22Rv1 (cell line): Measurements from ENCODE around the gene TSPAN14.

Experiments
- H3K27ac ChIP-seq: fragments of 450-650 bp; 2 replicates; pipeline ENCODE4 v1.5.1; 2017
- ZFX ChIP-seq: fragments of 450-650 bp; IDR thresholded peaks from 2 replicates; pipeline ENCODE4 v1.6.1; 2017; ENCODE audit warnings: antibody characterized with exemption, borderline replicate concordance
- TF ChIP-seq, protein P1 (sequence below): fragments of 450-650 bp; IDR thresholded peaks from 2 replicates; pipeline ENCODE4 v1.5.1; 2017; ENCODE audit warnings: mild to moderate bottlenecking

TSPAN14 gene

DNA sequence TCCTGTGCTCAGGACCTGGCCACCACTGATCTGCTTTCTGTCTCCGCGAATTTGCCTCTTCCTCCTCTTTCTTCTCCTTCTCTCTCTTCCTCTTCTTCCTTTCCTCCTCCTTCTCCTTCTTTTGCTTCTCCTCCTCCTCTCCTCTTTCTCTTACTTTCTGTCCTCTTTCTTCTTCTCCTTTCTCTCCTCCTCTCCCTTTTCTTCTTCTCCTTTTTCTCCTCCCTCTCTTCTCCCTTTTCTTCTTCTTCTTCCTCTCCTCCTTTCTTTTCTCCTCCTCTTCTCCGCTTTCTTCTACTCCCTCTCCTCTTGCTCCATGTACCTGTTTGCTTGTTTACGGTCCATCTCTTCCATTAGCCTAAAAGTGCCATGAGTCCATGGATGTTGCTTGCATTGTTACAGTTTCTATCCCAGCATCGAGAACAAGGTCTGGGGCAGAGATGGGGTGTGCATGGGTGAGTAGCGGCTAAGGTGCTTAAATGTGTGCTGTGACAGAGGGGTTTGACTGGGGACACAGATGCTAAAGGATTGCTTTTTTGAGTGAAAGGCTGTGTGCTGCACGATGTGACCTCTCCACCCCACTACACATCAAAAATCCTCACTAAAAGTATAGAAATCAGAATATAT, 91.3 kb downstream of the TSPAN14 start:
- H3K27ac ChIP-seq: no peak overlapping the region

DNA sequence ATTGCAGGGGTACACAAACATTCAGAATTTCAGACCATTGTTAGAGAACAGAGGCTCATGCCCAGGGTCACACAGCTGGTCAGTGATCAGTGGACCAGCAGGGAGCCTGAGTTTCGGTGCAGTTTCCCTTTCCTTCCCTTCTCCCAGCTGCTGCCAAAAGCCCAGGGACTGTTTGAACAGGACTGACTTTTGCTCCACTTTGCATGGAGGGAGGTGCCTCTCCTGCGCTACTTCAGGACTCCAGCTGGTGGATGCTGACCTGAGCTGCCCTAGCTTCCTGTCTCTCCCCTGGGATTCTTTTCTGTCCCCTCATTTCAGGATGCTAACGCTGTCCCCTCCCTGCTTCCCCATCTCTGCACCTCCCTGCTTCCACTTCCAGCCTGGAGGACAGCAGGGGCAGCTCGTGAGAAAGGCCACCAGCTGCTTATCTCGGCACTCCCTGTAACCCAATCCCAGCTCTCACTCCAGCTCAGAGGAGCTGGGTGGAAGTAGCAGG, 98.1 kb downstream of the TSPAN14 start:
- H3K27ac ChIP-seq: no peak overlapping the region
- TF ChIP-seq, protein P1, sequence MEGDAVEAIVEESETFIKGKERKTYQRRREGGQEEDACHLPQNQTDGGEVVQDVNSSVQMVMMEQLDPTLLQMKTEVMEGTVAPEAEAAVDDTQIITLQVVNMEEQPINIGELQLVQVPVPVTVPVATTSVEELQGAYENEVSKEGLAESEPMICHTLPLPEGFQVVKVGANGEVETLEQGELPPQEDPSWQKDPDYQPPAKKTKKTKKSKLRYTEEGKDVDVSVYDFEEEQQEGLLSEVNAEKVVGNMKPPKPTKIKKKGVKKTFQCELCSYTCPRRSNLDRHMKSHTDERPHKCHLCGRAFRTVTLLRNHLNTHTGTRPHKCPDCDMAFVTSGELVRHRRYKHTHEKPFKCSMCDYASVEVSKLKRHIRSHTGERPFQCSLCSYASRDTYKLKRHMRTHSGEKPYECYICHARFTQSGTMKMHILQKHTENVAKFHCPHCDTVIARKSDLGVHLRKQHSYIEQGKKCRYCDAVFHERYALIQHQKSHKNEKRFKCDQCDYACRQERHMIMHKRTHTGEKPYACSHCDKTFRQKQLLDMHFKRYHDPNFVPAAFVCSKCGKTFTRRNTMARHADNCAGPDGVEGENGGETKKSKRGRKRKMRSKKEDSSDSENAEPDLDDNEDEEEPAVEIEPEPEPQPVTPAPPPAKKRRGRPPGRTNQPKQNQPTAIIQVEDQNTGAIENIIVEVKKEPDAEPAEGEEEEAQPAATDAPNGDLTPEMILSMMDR: no peak
- no peak for TF ChIP-seq ZFX

More for the DNA sequence above, 91.3 kb downstream of the TSPAN14 start:
- TF ChIP-seq ZFX: no peak
- TF ChIP-seq, protein P1: no peak

DNA sequence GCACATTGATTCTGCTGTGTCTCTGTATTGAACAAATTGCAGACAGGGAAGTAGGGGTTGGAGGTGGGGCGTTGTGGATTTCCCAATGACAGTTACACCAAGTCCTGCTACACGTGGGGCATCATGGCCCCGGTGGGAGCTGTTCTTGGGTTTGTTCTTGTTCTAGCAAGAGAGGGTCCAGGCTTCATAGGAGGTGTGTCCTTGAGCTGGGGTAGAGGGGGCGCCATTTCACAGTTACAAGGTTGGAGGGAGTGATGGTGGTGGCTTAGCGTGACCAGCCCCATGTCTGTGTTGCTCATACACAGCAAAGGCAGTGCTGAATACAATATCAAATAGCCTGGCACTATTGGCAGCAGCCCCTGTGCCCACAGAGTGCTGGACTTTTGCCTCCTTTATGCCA, 99.3 kb downstream of the TSPAN14 start:
- no peak overlapping the region for H3K27ac ChIP-seq
- TF ChIP-seq ZFX: no peak
- TF ChIP-seq, protein P1: no peak

DNA sequence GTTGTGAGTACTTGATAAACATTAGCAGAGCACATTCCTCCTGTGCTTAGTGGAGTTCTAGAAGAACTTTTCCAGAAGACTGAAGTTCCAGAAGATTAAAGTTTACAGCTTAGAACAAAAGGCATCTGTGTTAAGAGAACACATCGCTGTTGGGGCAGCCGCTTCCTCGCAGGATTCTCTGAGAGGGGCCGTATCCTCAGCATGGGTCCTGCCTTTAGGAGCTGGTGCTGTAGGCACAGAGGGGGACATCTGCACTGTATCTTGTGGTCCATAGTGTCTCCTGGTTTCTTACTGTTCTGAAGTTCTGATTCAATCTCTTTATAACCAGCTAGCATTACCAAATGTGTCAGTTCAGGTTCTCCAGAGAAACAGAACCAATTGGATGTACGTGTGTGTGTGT, 99.9 kb downstream of the TSPAN14 start:
- TF ChIP-seq, protein P1: no peak
- TF ChIP-seq ZFX: no peak
- no peak overlapping the region for H3K27ac ChIP-seq

DNA sequence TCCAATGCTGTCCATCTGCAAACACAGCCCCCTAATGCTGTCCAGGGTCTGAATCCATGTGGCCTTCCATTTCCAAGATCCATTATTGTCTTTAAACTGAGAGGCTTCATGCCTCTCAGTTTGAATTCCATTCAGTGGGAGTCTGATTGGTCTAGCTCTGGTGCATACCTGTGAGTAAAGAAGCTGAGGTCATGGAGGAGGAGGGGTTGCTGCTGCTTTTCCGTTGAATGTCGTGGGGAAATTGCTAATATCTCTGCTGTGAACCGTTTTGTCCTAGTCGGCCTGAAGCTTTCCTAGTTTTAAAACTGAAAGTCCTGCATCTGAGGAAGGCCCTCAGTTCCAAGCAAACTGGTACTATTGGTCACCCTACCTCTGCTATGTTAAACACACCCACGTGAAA, 101.3 kb downstream of the TSPAN14 start:
- H3K27ac ChIP-seq: no peak overlapping the region
- TF ChIP-seq ZFX: no peak
- TF ChIP-seq, protein P1: no peak

DNA sequence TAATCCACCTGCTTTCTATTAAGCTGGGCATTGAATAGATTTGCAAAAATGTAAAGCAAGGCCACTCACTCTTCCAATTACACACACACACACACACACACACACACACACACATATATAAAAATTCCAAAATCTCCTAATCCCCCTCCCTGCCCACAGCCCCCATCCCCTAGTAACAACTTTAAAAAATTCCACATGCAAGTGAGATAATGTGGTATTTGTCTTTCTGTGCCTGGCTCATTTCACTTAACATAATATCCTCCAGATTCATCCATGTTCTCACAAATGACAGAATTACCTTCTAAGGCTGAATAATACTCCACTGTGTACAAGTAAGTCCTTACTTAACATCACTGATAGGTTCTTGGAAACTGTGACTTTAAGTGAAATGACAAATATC, 107.8 kb downstream of the TSPAN14 start:
- no peak overlapping the region for H3K27ac ChIP-seq
- TF ChIP-seq, protein P1: no peak
- TF ChIP-seq ZFX: no peak

DNA sequence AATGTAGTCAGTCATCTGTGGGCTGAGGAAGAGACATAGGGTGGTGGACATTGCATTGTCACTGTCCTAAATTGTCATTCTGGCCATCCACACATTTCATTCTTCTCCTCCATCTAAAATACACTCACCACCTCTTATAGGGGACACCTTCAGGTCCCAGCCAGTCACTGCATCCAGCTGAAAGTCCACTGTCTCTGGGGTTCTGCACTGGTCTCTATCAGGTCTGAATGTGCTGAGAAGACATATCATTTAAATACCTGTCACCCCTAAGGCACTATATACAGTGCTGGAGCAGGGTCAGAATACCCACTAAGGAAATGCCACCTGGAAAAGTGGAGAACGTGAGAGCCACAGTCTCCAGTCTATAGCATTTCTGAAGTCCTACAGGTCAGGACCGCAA, 113.2 kb downstream of the TSPAN14 start:
- H3K27ac ChIP-seq: no peak overlapping the region
- no peak for TF ChIP-seq ZFX
- TF ChIP-seq, protein P1: no peak
